ENCODE measurements around the gene AGRN. TPM values are rescaled to one million over a fixed set of nuclear protein-coding genes. Genes with fewer than 3 reads are reported as not detected.

AGRN gene
- total RNA-seq, 1 experiment from 2014 or later, result 184 TPM

DNA sequence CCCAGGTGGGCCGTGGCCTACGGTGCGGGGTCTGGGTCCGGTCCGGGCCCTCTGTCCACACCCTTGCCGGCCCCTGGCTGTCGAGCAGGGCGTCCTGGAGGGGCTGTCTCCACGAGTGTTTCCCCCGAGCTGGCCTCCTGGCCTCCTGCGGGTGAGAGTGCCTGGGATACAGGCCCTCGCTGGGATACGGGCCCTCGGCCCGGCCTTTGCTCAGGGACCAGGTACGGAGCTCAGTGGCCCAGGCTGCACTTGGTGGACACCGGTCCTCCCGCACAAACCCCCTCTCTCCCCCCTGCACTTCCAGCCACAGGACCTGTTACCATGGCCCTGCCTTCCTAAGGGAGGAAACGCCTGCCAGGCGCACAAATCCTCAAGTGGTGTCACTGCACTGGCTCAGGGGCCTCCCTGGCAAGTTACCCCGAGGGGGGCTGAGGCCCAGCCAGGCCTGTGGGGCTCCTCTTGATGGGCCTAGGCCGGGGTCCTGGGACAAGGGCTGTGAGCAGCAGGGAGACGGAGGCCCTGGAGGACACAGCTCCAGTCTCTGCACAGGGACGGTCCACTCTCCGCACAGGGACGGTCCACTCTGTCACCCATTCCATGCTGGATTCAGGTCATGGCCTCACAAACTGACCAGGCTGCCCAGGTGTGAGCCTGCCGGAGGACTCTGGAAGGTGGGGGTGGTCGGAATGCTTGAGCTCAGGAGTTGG, 72.4 kb downstream of the AGRN start (continued):
- TF ChIP-seq, protein P1, sequence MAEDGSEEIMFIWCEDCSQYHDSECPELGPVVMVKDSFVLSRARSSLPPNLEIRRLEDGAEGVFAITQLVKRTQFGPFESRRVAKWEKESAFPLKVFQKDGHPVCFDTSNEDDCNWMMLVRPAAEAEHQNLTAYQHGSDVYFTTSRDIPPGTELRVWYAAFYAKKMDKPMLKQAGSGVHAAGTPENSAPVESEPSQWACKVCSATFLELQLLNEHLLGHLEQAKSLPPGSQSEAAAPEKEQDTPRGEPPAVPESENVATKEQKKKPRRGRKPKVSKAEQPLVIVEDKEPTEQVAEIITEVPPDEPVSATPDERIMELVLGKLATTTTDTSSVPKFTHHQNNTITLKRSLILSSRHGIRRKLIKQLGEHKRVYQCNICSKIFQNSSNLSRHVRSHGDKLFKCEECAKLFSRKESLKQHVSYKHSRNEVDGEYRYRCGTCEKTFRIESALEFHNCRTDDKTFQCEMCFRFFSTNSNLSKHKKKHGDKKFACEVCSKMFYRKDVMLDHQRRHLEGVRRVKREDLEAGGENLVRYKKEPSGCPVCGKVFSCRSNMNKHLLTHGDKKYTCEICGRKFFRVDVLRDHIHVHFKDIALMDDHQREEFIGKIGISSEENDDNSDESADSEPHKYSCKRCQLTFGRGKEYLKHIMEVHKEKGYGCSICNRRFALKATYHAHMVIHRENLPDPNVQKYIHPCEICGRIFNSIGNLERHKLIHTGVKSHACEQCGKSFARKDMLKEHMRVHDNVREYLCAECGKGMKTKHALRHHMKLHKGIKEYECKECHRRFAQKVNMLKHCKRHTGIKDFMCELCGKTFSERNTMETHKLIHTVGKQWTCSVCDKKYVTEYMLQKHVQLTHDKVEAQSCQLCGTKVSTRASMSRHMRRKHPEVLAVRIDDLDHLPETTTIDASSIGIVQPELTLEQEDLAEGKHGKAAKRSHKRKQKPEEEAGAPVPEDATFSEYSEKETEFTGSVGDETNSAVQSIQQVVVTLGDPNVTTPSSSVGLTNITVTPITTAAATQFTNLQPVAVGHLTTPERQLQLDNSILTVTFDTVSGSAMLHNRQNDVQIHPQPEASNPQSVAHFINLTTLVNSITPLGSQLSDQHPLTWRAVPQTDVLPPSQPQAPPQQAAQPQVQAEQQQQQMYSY (CRISPR knock-in tag; IDR thresholded peaks at IDR 0.05), result no peak
- TF ChIP-seq ESRRA (CRISPR knock-in tag; IDR thresholded peaks at IDR 0.05; ENCODE audit: borderline replicate concordance) (no peak), PREB (CRISPR knock-in tag; IDR thresholded peaks at IDR 0.05; ENCODE audit: borderline replicate concordance) (no peak)
- TF ChIP-seq, protein P2, sequence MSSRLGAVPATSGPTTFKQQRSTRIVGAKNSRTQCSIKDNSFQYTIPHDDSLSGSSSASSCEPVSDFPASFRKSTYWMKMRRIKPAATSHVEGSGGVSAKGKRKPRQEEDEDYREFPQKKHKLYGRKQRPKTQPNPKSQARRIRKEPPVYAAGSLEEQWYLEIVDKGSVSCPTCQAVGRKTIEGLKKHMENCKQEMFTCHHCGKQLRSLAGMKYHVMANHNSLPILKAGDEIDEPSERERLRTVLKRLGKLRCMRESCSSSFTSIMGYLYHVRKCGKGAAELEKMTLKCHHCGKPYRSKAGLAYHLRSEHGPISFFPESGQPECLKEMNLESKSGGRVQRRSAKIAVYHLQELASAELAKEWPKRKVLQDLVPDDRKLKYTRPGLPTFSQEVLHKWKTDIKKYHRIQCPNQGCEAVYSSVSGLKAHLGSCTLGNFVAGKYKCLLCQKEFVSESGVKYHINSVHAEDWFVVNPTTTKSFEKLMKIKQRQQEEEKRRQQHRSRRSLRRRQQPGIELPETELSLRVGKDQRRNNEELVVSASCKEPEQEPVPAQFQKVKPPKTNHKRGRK (CRISPR knock-in tag; IDR thresholded peaks at IDR 0.05; ENCODE audit: borderline replicate concordance), result no peak
- TF ChIP-seq, protein P3, sequence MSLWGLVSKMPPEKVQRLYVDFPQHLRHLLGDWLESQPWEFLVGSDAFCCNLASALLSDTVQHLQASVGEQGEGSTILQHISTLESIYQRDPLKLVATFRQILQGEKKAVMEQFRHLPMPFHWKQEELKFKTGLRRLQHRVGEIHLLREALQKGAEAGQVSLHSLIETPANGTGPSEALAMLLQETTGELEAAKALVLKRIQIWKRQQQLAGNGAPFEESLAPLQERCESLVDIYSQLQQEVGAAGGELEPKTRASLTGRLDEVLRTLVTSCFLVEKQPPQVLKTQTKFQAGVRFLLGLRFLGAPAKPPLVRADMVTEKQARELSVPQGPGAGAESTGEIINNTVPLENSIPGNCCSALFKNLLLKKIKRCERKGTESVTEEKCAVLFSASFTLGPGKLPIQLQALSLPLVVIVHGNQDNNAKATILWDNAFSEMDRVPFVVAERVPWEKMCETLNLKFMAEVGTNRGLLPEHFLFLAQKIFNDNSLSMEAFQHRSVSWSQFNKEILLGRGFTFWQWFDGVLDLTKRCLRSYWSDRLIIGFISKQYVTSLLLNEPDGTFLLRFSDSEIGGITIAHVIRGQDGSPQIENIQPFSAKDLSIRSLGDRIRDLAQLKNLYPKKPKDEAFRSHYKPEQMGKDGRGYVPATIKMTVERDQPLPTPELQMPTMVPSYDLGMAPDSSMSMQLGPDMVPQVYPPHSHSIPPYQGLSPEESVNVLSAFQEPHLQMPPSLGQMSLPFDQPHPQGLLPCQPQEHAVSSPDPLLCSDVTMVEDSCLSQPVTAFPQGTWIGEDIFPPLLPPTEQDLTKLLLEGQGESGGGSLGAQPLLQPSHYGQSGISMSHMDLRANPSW (CRISPR knock-in tag; conservative IDR thresholded peaks at IDR 0.05; ENCODE audit: low read depth), result no peak

DNA sequence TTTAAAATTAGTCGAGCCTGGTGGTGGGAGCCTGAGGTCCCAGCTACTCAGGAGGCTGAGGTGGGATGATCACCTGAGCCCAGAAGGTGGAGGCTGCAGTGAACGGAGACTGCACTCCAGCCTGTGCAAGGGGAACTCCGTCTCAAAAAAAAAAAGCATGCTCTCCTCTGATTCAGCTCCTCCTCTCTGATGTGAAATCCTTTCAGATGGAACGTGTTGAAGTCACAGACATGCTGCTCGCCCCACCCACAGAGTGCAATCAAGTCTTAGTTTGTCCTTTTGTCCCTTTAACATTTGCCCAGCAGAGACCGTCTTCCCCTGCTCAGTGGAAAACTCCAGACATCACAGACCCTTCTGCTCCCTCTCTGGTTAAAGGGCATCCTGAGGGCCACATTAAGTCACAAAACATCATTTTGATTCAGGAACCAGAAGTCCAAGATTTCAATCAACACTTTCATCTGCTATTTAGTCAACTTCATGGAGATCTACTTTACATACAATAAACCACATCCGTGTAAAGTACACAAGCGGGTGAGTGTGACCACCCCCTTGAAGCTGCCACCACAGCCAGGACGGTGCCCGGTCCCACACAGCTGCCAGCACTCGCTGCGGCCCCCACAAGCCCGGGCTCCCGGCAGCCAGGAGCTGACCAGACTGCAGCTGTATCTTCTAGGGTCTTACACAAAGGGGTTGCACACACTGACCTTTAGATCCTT, 73.1 kb downstream of the AGRN start:
- H3K36me3 Mint-ChIP-seq, result 0 out of 2 replicates have a peak, but pooled peaks cover 7% of the 10 kb centered on the region
- no peak for ATAC-seq
- ChIA-PET POLR2A (no interaction called here), CTCF (interaction anchor here (1.0 to 1.8 kb wide), 2 partner anchors 29 to 199 kb away, joined by 3 to 5 read pairs; no protein-coding TSS in a partner anchor)
- no peak overlapping the region for H3K27ac Mint-ChIP-seq
- H3K9me3 Mint-ChIP-seq, result peaks cover 19% of the 10 kb centered on the region
- no peak overlapping the region for H3K4me3 Mint-ChIP-seq
- no peaks in the 10 kb centered on the region for H3K4me1 Mint-ChIP-seq
- no peak for DNase-seq (ENCODE audit: low spot score)
- peaks cover 12% of the 10 kb centered on the region for H3K27me3 Mint-ChIP-seq (ENCODE audit: low read depth)
- TF ChIP-seq ZMAT4 (CRISPR knock-in tag; IDR thresholded peaks at IDR 0.05), result no peak
- TF ChIP-seq ATF1 (CRISPR knock-in tag; IDR thresholded peaks at IDR 0.05), result no peak
- no peak for TF ChIP-seq ZNF138 (CRISPR knock-in tag; conservative IDR thresholded peaks at IDR 0.05)
- TF ChIP-seq HMGXB4 (CRISPR knock-in tag; IDR thresholded peaks at IDR 0.05), result no peak
- TF ChIP-seq ZNF121 (CRISPR knock-in tag; IDR thresholded peaks at IDR 0.05), result no peak
- no peak for TF ChIP-seq ZBTB43 (CRISPR knock-in tag; IDR thresholded peaks at IDR 0.05)
- no peak for TF ChIP-seq RELA (CRISPR knock-in tag; IDR thresholded peaks at IDR 0.05; ENCODE audit: borderline replicate concordance)
- no peak for TF ChIP-seq KAT7 (CRISPR knock-in tag; IDR thresholded peaks at IDR 0.05; ENCODE audit: borderline replicate concordance)
- TF ChIP-seq, protein P2 (CRISPR knock-in tag; IDR thresholded peaks at IDR 0.05; ENCODE audit: borderline replicate concordance), result no peak
- TF ChIP-seq SOX15 (CRISPR knock-in tag; IDR thresholded peaks at IDR 0.05), result no peak
- TF ChIP-seq TP53 (CRISPR knock-in tag; IDR thresholded peaks at IDR 0.05), result no peak
- TF ChIP-seq ZBTB21 (CRISPR knock-in tag; IDR thresholded peaks at IDR 0.05; ENCODE audit: borderline replicate concordance), result no peak
- no peak for TF ChIP-seq IRF1 (CRISPR knock-in tag; IDR thresholded peaks at IDR 0.05)
- no peak for TF ChIP-seq HMGA2 (CRISPR knock-in tag; IDR thresholded peaks at IDR 0.05)

All from WTC11 (cell line).